ENCODE data around the gene TPGS2.
"Not testable (repeated sequence)": the region's sequence is repeated elsewhere in the genome, so short reads cannot be mapped to it uniquely, and the experiment has no call there.

TPGS2 gene

DNA sequence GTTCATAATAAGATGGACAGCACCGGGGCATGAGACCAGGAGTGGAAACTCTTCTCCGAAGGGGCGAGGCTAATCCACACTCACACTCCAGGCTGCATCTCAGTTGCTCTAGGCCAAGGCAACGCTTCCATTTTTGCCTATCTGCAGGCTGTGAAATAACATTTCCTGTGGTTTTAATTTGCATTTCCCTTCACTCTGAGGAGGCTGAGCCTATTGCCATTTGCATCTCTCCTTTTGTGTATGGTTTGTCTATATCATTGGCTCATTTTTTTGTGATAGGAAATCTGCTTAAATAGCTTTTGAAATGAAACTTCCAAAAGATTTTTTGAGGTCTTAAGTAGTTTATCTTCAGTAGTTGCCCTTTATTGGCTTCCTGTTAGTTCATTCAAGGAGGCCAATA, 57.6 kb downstream of the TPGS2 start:
- no peak for DNase-seq

GRCh38 chr18:36770315-36770946, 58.4 kb downstream of the TPGS2 start:
- no peak for DNase-seq

- DNase-seq, result no peak
Measured at GRCh38 chr18:36769611-36770314, 59.0 kb downstream of the TPGS2 start.

GRCh38 chr18:36769172-36769571, 59.6 kb downstream of the TPGS2 start:
- no peak for DNase-seq

DNA sequence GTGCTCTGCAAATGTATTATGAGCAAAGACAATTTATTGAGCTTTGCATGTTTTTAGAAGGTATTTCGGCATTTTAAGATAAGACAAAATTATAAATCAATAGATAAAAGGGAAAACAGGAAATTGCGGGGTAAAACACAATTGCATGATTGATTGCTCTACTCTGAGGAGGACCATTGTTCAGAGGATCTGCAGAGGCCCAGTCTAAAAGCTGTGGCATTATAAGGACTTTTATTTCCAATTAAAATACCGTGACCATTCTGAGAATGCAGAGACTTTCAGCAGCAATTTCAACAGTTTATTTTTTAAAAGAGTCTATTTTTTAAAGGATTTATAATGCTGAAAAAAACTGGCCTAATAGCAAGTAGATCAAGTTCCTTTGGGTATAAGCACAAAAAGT, 62.0 kb downstream of the TPGS2 start:
- DNase-seq, result no peak

- DNase-seq, result not testable (repeated sequence)
Measured at GRCh38 chr18:36762965-36763364, 65.8 kb downstream of the TPGS2 start.

DNA sequence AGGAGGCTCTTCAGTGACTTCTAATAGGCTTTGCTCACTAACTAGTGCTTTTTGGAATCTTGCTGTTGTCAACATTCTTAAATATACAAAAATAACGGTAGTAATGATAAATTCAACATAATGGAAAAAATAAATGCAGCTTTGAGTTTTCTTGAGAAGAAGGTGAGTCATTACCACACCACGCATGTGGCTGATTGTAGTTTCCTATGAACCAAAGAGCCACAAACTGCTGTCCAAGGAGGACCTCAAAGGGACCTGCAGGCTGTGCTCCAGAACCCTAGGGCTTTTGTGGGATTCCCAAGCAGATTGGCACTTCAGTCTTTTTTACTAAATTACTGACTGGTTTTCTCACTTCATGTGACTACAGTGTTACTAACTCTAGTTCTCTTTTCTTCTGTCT, 66.7 kb downstream of the TPGS2 start:
- DNase-seq, result no peak

DNA sequence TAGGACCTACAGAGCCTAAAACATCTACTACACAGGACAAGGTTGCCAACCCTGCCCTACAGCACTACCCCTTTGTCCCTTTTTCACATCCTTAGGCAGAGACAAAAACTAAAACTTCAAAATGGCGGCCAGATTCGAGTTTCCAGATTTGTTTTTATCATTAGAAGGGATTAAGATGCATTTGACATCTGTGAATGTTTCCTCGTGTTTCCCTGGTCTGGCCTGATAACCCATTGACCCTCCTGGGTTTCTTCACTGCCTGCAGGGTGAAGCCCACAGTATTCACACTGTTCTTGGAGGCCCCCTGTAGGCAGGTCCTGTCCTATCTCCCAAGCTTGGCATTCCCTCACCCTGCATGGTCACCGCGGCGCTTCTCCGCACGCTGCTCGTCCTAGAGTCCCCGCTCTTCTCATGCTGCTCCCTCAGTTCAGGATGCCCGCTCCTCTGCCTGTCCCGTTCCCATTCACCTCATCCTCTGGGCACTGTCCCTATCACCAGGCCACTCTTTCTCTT, 67.6 kb downstream of the TPGS2 start:
- DNase-seq, result no peak

DNA sequence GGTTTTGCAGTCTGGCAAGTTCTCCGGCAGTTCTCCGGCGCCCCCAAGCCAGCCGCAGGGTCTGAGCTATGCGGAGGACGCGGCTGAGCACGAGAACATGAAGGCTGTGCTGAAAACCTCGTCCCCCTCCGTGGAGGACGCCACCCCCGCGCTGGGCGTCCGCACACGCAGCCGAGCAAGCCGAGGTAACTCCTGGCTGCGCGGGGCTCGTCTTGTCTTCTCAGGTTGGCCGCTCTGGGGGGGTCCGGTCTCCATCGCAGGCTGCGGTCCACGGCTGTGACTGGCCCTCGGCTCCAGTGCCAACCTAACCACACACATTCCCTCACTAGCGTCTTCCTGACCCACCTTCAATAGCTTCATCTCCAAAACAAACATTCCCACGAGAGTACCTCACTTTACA, 68.2 kb downstream of the TPGS2 start:
- DNase-seq, result no peak

- DNase-seq, result no peak
Measured at GRCh38 chr18:36759167-36759776, 69.5 kb downstream of the TPGS2 start.

- DNase-seq, result no peak
Measured at GRCh38 chr18:36758623-36759022, 70.2 kb downstream of the TPGS2 start.

DNA sequence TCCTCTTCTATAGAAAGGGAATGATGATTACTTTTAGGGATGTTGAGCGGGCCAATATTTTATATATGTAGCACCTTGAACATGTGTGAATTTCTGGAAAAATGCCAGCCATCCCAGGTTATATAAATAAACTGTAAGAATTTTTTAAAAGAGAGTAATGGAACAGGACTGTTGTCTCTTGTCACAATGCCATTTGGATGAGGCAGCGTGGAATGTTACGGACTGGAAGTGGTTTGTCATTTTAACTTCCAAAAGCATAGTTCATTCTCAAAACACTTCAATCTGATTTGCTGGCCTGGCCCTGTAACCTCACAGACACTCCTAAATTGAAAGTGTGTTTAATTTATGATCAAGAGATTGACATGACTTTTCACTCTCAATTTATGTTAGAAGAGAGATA, 70.8 kb downstream of the TPGS2 start:
- DNase-seq, result no peak

DNA sequence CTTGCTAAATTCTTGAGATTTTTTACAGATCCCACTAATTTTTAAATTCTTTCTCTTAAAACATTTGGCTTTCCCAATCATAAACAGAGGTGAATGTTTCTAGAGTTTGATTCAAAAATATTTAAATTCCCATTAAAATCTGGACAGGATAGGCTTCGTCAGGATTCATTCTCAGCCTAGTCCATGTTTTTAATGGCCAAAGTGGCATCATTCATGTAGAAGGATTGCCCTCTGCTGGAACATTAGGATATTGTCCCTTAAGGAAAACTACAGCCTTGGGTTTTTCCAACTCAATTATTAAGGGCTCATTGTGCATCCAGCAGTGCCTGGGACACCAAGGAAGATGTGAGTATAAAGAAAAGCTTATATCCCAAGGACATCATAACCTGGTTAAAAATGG, 71.7 kb downstream of the TPGS2 start:
- DNase-seq, result peak; percentile 6

- DNase-seq, result no peak
Measured at GRCh38 chr18:36756242-36756641, 72.6 kb downstream of the TPGS2 start.

- no peak for DNase-seq
Measured at GRCh38 chr18:36752929-36753865, 75.6 kb downstream of the TPGS2 start.

- DNase-seq, result no peak
Measured at GRCh38 chr18:36745219-36745975, 83.4 kb downstream of the TPGS2 start.

DNA sequence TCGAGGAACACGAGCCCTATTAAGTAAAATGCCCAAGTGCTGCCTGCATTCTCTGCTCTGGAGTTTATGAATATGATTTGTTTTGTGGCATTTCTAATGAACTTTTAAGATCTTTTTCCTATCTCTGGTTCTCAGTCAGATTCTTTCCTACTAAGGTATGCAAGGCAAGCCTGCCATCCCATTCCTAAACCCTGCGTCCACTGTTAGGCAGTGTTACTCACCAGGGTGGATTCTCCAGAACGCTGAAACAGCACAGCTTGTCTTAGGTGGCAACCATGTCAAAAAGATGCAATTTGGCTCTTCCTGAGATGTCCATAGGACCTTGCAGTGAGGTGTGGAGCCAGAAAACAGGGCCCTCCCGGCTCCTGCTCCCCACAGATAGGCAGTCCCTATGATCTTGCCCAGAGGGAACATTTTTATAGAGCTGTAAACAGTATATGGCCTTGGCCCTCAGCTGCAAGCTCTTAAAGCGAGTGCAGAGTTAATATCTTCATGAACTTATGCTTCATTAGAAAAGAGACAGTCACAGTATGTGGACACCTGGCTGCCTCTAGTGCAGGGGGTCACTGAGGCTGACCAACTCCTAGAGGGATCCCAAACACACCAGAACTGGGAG, 84.4 kb downstream of the TPGS2 start:
- no peak for DNase-seq

All from inflammatory macrophage treated with lipopolysaccharide for 4 hours (primary cell).